Heart left ventricle (tissue), 16 donors: ENCODE data around the gene ATF7. TPM values are rescaled to one million over a fixed set of nuclear protein-coding genes. Genes with fewer than 3 reads are reported as not detected.

Experiments
- ATAC-seq, 4 donors: fragments of 200-7000 bp; cut with Tn5 transposase; one replicate each; pipeline ENCODE4 v1.9.1; 2020 to 2022; ENCODE audit warnings: moderate library complexity in 4 of 4, mild to moderate bottlenecking in 3 of 4, moderate number of reproducible peaks in 1 of 4
- DNase-seq, 5 donors: peaks; one replicate each; pipeline ENCODE4 v3.0.0-alpha.2; 2020
- H3K27ac ChIP-seq, 12 donors: fragments of 200-600 bp; sonication (generic) in 4 of 12; one replicate each; pipeline versions ENCODE4 v1.5.0 to v1.8.0; 2016 to 2022; ENCODE audit warnings: mild to moderate bottlenecking in 2 of 12
- H3K27me3 ChIP-seq, 9 donors: fragments of 200-600 bp; sonication (generic) in 2 of 9; one replicate each; pipeline versions ENCODE4 v1.5.1 to v1.8.0; 2016 to 2022; ENCODE audit warnings: mild to moderate bottlenecking in 3 of 9
- H3K36me3 ChIP-seq, 9 donors: fragments of 200-600 bp; sonication (generic) in 2 of 9; one replicate each; pipeline versions ENCODE4 v1.5.0 to v1.8.0; 2018 to 2022; ENCODE audit warnings: mild to moderate bottlenecking in 2 of 9
- H3K4me1 ChIP-seq, 12 donors: fragments of 200-600 bp; sonication (generic) in 4 of 12; one replicate each; pipeline versions ENCODE4 v1.5.0 to v1.8.0; 2016 to 2022; ENCODE audit warnings: mild to moderate bottlenecking in 3 of 12
- H3K4me3 ChIP-seq, 12 donors: fragments of 200-600 bp; sonication (generic) in 4 of 12; one replicate each; pipeline versions ENCODE4 v1.5.0 to v1.8.0; 2017 to 2022; ENCODE audit warnings: mild to moderate bottlenecking in 9 of 12, moderate library complexity in 4 of 12
- H3K9me3 ChIP-seq, 12 donors: fragments of 200-600 bp; sonication (generic) in 4 of 12; one replicate each; pipeline versions ENCODE4 v1.5.0 to v1.8.0; 2016 to 2022; ENCODE audit warnings: mild to moderate bottlenecking in 1 of 12
- POLR2A ChIP-seq, 2 donors: fragments of 450-650 bp; IDR thresholded peaks; one replicate each; pipeline ENCODE4 v1.6.1; 2017; ENCODE audit warnings: antibody characterized with exemption in 2 of 2, mild to moderate bottlenecking in 2 of 2, moderate library complexity in 2 of 2
- WGBS, 4 donors: extraction: QIAGEN DNeasy Blood & Tissue Kit in 2 of 4; methylation state at CpG; one replicate each; pipeline versions ENCODE4 v1.1.5 to v1.1.7; 2013 to 2018; 5-methylcytosine and 5-hydroxymethylcytosine counted together
- intact Hi-C, 10 donors: fragments of 100-400 bp; cut with DNase I; formaldehyde crosslinking; loops; one replicate each; pipeline versions ENCODE4 v1.11.1 to v1.14.2; 2022
- polyA plus RNA-seq, 2 donors: library from polyadenylated mRNA; stranded (reverse); fragments of 200-250 nt; gene quantifications; one replicate each; pipeline ENCODE4 v1.2.3, GENCODE V29; 2013
- total RNA-seq, 9 donors: library from RNA; depleted of rRNA in 2 of 9; stranded (reverse); fragments of >200 nt in 2 of 9; fragmentation: NEBNext Ultra II Directional in 3 of 9; extraction: Animal tissue kit (Norgen Biotek cat#: 25700) in 3 of 9; gene quantifications; one replicate each; pipeline versions ENCODE4 v1.1.0 to v1.2.4, GENCODE V29; 2016 to 2023
- TF ChIP-seq, protein P1 (sequence below), 12 donors: fragments of 200-600 bp; sonication (generic) in 4 of 12; IDR thresholded peaks; one replicate each; pipeline versions ENCODE4 v1.5.0 to v1.8.0; 2018 to 2022; ENCODE audit warnings: antibody characterized with exemption in 12 of 12, mild to moderate bottlenecking in 5 of 12
- donor health status: ischemic (EF 13 %, LVEDD 7.1; RV severe dilation, severe dysfunction).
- donor health status: healthy with polysubstance abuse.
- donor health status: DM: no; HTN: yes; CAD: no.
- donor health status: DM: no; HTN: no; CAD: no.
- donor health status: ischemic (EF 25% LVEDD 6.9; RV normal size, moderate dysfunction).
- donor health status: ischemic (EF 25% LVEDD 5.7; RV mildly dilated, moderate dysfunction).
- donor health status: healthy.
- donor health status: DM: yes; HTN: yes; CAD: no.
- donor health status: ischemic (EF 35%, LVEDD 5.7; RV mildly dilated, moderate dysfunction).
- donor health status: nonischemic (EF 11% LVEDD 7.7; RV severe dilation, severe dysfunction).
- donor health status: DM: yes; HTN: yes; CAD: no.
- donor health status: PGD.
- donor health status: ischemic (EF 29% LVEDD 5.4; RV normal size, mild dysfunction).
- donor health status: nonischemic (EF 23%, LVEDD 6.1; RV moderate dilation, normal function).

Gene ATF7
- total and polyA plus RNA-seq, 11 donors: 20.0 to 43.2 (median 31.8) TPM

DNA sequence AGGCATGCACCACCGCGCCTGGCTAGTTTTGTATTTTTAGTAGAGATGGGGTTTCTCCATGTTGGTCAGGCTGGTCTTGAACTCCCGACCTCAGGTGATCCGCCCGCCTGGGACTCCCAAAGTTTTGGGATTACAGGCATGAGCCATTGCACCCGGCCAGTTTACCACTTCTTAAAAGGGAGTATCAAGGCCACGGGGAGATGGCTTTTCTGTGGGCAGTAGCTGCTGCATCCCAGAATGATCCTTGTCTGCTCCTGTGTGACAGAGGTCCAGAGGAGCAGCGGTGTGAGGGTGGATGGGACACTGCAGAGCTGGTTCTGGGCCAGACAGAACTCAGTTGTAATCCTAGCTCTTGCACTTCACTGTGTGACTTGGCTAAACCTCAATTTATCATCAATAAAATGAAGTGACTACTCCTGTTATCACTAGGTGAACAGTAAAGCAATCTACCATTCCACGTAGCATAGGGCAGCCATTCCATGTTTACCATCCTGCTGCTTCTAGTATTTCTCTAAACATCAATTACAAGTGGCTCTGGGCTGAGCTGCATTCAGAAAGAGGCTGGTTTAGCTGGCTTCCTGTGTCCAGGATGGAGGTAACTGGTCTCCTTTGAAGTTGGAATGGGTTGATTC is 115.9 kb downstream of the ATF7 start:
- Histone ChIP-seq H3K36me3 (peaks cover 0 to 84% (median 67%) of the 10 kb centered on the region in 9 donors), H3K27ac (no peak overlapping the region), H3K4me3 (no peak overlapping the region), H3K9me3 (no peaks in the 10 kb centered on the region), H3K4me1 (peaks cover 0 to 11% (median 8%) of the 10 kb centered on the region in 12 donors), H3K27me3 (no peaks in the 10 kb centered on the region)
- TF ChIP-seq, protein P1, sequence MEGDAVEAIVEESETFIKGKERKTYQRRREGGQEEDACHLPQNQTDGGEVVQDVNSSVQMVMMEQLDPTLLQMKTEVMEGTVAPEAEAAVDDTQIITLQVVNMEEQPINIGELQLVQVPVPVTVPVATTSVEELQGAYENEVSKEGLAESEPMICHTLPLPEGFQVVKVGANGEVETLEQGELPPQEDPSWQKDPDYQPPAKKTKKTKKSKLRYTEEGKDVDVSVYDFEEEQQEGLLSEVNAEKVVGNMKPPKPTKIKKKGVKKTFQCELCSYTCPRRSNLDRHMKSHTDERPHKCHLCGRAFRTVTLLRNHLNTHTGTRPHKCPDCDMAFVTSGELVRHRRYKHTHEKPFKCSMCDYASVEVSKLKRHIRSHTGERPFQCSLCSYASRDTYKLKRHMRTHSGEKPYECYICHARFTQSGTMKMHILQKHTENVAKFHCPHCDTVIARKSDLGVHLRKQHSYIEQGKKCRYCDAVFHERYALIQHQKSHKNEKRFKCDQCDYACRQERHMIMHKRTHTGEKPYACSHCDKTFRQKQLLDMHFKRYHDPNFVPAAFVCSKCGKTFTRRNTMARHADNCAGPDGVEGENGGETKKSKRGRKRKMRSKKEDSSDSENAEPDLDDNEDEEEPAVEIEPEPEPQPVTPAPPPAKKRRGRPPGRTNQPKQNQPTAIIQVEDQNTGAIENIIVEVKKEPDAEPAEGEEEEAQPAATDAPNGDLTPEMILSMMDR (IDR thresholded peaks at IDR 0.05): no peak
- no peak for TF ChIP-seq POLR2A (IDR thresholded peaks at IDR 0.05)
- DNase-seq (no peak), ATAC-seq (no peak)
- 87 to 93% (median 90%) methylated on average over 9 of the region's 9 CpGs for WGBS, 4 donors
- intact Hi-C loops: loop anchor here in 1 of 10 donors (5.0 kb wide), 1 partner anchor 178 kb away; no protein-coding TSS in a partner anchor

DNA sequence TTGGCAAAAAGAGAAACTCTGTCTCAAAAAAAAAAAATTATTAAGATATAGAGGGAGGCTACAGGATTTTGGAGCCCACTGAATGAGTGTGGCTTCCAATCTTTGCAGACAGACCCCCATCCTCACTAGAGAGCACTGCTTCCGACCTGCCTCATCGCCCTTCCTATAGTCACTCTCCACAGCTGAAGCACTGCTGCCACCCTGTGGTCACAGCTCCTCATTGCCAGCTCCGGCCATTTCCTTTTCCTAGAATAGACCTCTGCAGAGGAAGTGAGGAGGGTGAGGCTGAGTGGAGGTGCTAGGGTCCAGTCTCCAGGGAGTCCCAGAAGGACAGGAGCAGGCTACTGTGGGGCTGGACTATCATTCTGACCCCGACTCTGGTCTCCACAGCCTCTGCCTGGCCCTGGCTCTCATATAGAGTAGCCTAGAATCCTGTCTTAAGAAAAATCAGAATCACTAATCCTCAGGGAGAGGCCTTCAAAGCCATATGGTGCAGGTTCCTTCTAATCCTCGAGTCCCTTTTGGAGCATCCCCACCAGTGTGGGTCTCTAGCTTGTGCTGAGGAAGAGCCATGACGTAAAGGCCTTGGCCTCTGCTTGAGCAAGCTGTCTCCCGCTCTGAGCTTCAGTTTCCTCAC is 117.5 kb downstream of the ATF7 start:
- intact Hi-C loops: loop anchor here (1.0 to 10.0 kb wide), 11 partner anchors 56 to 294 kb away; partner anchors contain the start of genes AAAS (in 6 of the 10), AMHR2 (in 2 of the 10) and PCBP2 (in 1 of the 10)
- H3K4me3 ChIP-seq: no peak overlapping the region
- H3K36me3 ChIP-seq: peaks cover 0 to 78% (median 59%) of the 10 kb centered on the region in 9 donors
- ATAC-seq: peak; percentile 75 to 90 (median 86)
- DNase-seq: peak; percentile 83 to 88 (median 86)
- TF ChIP-seq, protein P1 (IDR thresholded peaks at IDR 0.05): peak; percentile 81 to 95 (median 90)
- peak in 1 of 2 donors; percentile 13 for TF ChIP-seq POLR2A (IDR thresholded peaks at IDR 0.05)
- H3K9me3 ChIP-seq: no peaks in the 10 kb centered on the region
- WGBS, 4 donors: 25 to 31% (median 28%) methylated on average over 7 of the region's 7 CpGs
- H3K4me1 ChIP-seq: peaks cover 0 to 17% (median 9%) of the 10 kb centered on the region in 12 donors
- H3K27ac ChIP-seq: peak overlapping the region in 10 of 12 donors; percentile 9 to 74 (median 50)
- H3K27me3 ChIP-seq: no peaks in the 10 kb centered on the region

DNA sequence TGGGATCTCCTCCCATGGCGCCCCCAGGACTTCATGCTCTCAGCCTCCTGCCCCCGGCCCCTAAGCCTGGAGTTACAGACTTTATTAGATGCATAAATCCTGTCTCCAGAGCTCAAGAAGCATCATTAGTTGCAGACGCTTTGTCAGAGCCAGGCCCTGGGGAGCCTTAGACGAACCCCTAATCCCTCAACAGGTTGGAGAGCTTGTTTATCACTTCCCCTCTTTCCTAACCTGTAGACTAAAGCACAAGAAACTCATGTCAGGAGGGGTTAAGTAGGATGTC is 118.6 kb downstream of the ATF7 start:
- H3K27me3 ChIP-seq: no peaks in the 10 kb centered on the region
- H3K27ac ChIP-seq: no peak overlapping the region
- intact Hi-C loops: loop anchor here in 9 of 10 donors (2.0 to 10.0 kb wide), 7 partner anchors 80 to 293 kb away; partner anchors contain the start of genes AAAS (in 6 of the 9) and AMHR2 (in 1 of the 9)
- no peak overlapping the region for H3K4me3 ChIP-seq
- DNase-seq: no peak
- H3K4me1 ChIP-seq: peaks cover 0 to 28% (median 16%) of the 10 kb centered on the region in 12 donors
- TF ChIP-seq POLR2A (IDR thresholded peaks at IDR 0.05): no peak
- TF ChIP-seq, protein P1 (IDR thresholded peaks at IDR 0.05): no peak
- H3K9me3 ChIP-seq: no peaks in the 10 kb centered on the region
- no peak for ATAC-seq
- H3K36me3 ChIP-seq: peaks cover 0 to 66% (median 49%) of the 10 kb centered on the region in 9 donors
- 79 to 90% (median 84%) methylated on average over 4 of the region's 4 CpGs for WGBS, 4 donors
